Heart left ventricle (tissue), 16 donors: ENCODE results near the gene KRT38. TPM values are rescaled to one million over a fixed set of nuclear protein-coding genes. Genes with fewer than 3 reads are reported as not detected.

Source experiments
- ATAC-seq, 4 donors: fragments of 200-7000 bp; cut with Tn5 transposase; one replicate each; pipeline ENCODE4 v1.9.1; 2020 to 2022; ENCODE audit warnings: moderate library complexity in 4 of 4, mild to moderate bottlenecking in 3 of 4, moderate number of reproducible peaks in 1 of 4
- DNase-seq, 5 donors: peaks; one replicate each; pipeline ENCODE4 v3.0.0-alpha.2; 2020
- H3K27ac ChIP-seq, 12 donors: fragments of 200-600 bp; sonication (generic) in 4 of 12; one replicate each; pipeline versions ENCODE4 v1.5.0 to v1.8.0; 2016 to 2022; ENCODE audit warnings: mild to moderate bottlenecking in 2 of 12
- H3K27me3 ChIP-seq, 9 donors: fragments of 200-600 bp; sonication (generic) in 2 of 9; one replicate each; pipeline versions ENCODE4 v1.5.1 to v1.8.0; 2016 to 2022; ENCODE audit warnings: mild to moderate bottlenecking in 3 of 9
- H3K36me3 ChIP-seq, 9 donors: fragments of 200-600 bp; sonication (generic) in 2 of 9; one replicate each; pipeline versions ENCODE4 v1.5.0 to v1.8.0; 2018 to 2022; ENCODE audit warnings: mild to moderate bottlenecking in 2 of 9
- H3K4me1 ChIP-seq, 12 donors: fragments of 200-600 bp; sonication (generic) in 4 of 12; one replicate each; pipeline versions ENCODE4 v1.5.0 to v1.8.0; 2016 to 2022; ENCODE audit warnings: mild to moderate bottlenecking in 3 of 12
- H3K4me3 ChIP-seq, 12 donors: fragments of 200-600 bp; sonication (generic) in 4 of 12; one replicate each; pipeline versions ENCODE4 v1.5.0 to v1.8.0; 2017 to 2022; ENCODE audit warnings: mild to moderate bottlenecking in 9 of 12, moderate library complexity in 4 of 12
- H3K9me3 ChIP-seq, 12 donors: fragments of 200-600 bp; sonication (generic) in 4 of 12; one replicate each; pipeline versions ENCODE4 v1.5.0 to v1.8.0; 2016 to 2022; ENCODE audit warnings: mild to moderate bottlenecking in 1 of 12
- POLR2A ChIP-seq, 2 donors: fragments of 450-650 bp; IDR thresholded peaks; one replicate each; pipeline ENCODE4 v1.6.1; 2017; ENCODE audit warnings: antibody characterized with exemption in 2 of 2, mild to moderate bottlenecking in 2 of 2, moderate library complexity in 2 of 2
- WGBS, 4 donors: extraction: QIAGEN DNeasy Blood & Tissue Kit in 2 of 4; methylation state at CpG; one replicate each; pipeline versions ENCODE4 v1.1.5 to v1.1.7; 2013 to 2018; 5-methylcytosine and 5-hydroxymethylcytosine counted together
- intact Hi-C, 10 donors: fragments of 100-400 bp; cut with DNase I; formaldehyde crosslinking; loops; one replicate each; pipeline versions ENCODE4 v1.11.1 to v1.14.2; 2022
- polyA plus RNA-seq, 2 donors: library from polyadenylated mRNA; stranded (reverse); fragments of 200-250 nt; gene quantifications; one replicate each; pipeline ENCODE4 v1.2.3, GENCODE V29; 2013
- total RNA-seq, 9 donors: library from RNA; depleted of rRNA in 2 of 9; stranded (reverse); fragments of >200 nt in 2 of 9; fragmentation: NEBNext Ultra II Directional in 3 of 9; extraction: Animal tissue kit (Norgen Biotek cat#: 25700) in 3 of 9; gene quantifications; one replicate each; pipeline versions ENCODE4 v1.1.0 to v1.2.4, GENCODE V29; 2016 to 2023
- TF ChIP-seq, protein P1 (sequence below), 12 donors: fragments of 200-600 bp; sonication (generic) in 4 of 12; IDR thresholded peaks; one replicate each; pipeline versions ENCODE4 v1.5.0 to v1.8.0; 2018 to 2022; ENCODE audit warnings: antibody characterized with exemption in 12 of 12, mild to moderate bottlenecking in 5 of 12
- donor health status: ischemic (EF 13 %, LVEDD 7.1; RV severe dilation, severe dysfunction).
- donor health status: healthy with polysubstance abuse.
- donor health status: DM: no; HTN: yes; CAD: no.
- donor health status: DM: no; HTN: no; CAD: no.
- donor health status: ischemic (EF 25% LVEDD 6.9; RV normal size, moderate dysfunction).
- donor health status: ischemic (EF 25% LVEDD 5.7; RV mildly dilated, moderate dysfunction).
- donor health status: healthy.
- donor health status: DM: yes; HTN: yes; CAD: no.
- donor health status: ischemic (EF 35%, LVEDD 5.7; RV mildly dilated, moderate dysfunction).
- donor health status: nonischemic (EF 11% LVEDD 7.7; RV severe dilation, severe dysfunction).
- donor health status: DM: yes; HTN: yes; CAD: no.
- donor health status: PGD.
- donor health status: ischemic (EF 29% LVEDD 5.4; RV normal size, mild dysfunction).
- donor health status: nonischemic (EF 23%, LVEDD 6.1; RV moderate dilation, normal function).

Gene KRT38
- total and polyA plus RNA-seq, 11 donors, result not detected

DNA sequence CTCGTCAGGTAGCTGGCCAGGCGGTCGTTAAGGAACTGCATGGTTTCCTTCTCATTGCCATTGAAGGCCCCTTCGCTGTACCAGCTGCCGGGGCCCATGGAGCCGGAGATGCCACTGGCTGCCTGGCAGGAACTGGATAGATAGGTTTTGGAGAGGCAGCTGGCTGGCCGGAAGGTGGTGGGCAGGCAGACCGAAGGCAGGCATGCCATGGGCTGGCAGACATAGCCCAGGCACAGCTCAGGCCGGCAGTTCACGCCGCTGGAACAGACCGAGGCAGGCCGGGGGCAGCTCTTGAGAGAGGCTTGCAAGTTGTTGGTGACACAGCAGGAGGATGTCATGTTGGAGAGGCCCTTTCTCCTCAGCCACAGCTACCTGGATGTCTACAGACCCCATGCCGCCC lies 26.2 kb upstream of the KRT38 start, which contains the start of gene KRT32:
Gene KRT32, minus strand, starts transcription at position 399 of the 400 bp plus-strand sequence. Its CDS starts 61 bp downstream, at position 338.
- peaks cover 0 to 11% (median 3%) of the 10 kb centered on the region in 12 donors for H3K4me1 ChIP-seq
- intact Hi-C loops, result loop anchor here in 1 of 10 donors (10.0 kb wide), 1 partner anchor 162 kb away; the partner anchor contains the start of genes KRTAP16-1 and KRTAP29-1
- DNase-seq (no peak), ATAC-seq (no peak)
- H3K9me3 ChIP-seq, result peaks cover 0 to 26% (median 4%) of the 10 kb centered on the region in 12 donors
- H3K27ac ChIP-seq, result no peak within 1 kb of the TSS
- no peaks in the 10 kb centered on the region for H3K36me3 ChIP-seq
- TF ChIP-seq POLR2A (IDR thresholded peaks at IDR 0.05), result no peak
- TF ChIP-seq, protein P1, sequence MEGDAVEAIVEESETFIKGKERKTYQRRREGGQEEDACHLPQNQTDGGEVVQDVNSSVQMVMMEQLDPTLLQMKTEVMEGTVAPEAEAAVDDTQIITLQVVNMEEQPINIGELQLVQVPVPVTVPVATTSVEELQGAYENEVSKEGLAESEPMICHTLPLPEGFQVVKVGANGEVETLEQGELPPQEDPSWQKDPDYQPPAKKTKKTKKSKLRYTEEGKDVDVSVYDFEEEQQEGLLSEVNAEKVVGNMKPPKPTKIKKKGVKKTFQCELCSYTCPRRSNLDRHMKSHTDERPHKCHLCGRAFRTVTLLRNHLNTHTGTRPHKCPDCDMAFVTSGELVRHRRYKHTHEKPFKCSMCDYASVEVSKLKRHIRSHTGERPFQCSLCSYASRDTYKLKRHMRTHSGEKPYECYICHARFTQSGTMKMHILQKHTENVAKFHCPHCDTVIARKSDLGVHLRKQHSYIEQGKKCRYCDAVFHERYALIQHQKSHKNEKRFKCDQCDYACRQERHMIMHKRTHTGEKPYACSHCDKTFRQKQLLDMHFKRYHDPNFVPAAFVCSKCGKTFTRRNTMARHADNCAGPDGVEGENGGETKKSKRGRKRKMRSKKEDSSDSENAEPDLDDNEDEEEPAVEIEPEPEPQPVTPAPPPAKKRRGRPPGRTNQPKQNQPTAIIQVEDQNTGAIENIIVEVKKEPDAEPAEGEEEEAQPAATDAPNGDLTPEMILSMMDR (IDR thresholded peaks at IDR 0.05), result no peak
- peaks cover 0 to 8% (median 0%) of the 10 kb centered on the region in 9 donors for H3K27me3 ChIP-seq
- WGBS, 4 donors, result 89 to 100% (median 90%) methylated on average over 5 to 14 of the region's 14 CpGs
- no peak within 1 kb of the TSS for H3K4me3 ChIP-seq

GRCh38 chr17:41464682-41465081 lies 23.9 kb upstream of the KRT38 start:
- ATAC-seq (peak; percentile 96 to 98 (median 97)), DNase-seq (peak in 4 of 5 donors; percentile 68 to 85 (median 78))
- WGBS, 4 donors, result 7 to 37% (median 24%) methylated on average over 6 of the region's 6 CpGs
- no peak overlapping the region for H3K27ac ChIP-seq
- peaks cover 0 to 8% (median 0%) of the 10 kb centered on the region in 9 donors for H3K27me3 ChIP-seq
- no peaks in the 10 kb centered on the region for H3K36me3 ChIP-seq
- intact Hi-C loops, result loop anchor here in 2 of 10 donors (2.0 to 10.0 kb wide), 2 partner anchors 160 to 162 kb away; partner anchors contain the start of genes KRTAP29-1 (in 2 of the 2) and KRTAP16-1 (in 1 of the 2)
- H3K9me3 ChIP-seq, result peaks cover 0 to 14% (median 0%) of the 10 kb centered on the region in 12 donors
- H3K4me3 ChIP-seq, result no peak overlapping the region
- no peak for TF ChIP-seq POLR2A (IDR thresholded peaks at IDR 0.05)
- H3K4me1 ChIP-seq, result peaks cover 0 to 11% (median 3%) of the 10 kb centered on the region in 12 donors

GRCh38 chr17:41464173-41464572 lies 23.4 kb upstream of the KRT38 start:
- ATAC-seq (no peak), DNase-seq (no peak)
- Histone ChIP-seq H3K4me3 (no peak overlapping the region), H3K27ac (no peak overlapping the region), H3K4me1 (peaks cover 0 to 11% (median 3%) of the 10 kb centered on the region in 12 donors), H3K36me3 (no peaks in the 10 kb centered on the region), H3K9me3 (peaks cover 0 to 14% (median 0%) of the 10 kb centered on the region in 12 donors), H3K27me3 (peaks cover 0 to 8% (median 0%) of the 10 kb centered on the region in 9 donors)
- WGBS, 4 donors, result 82 to 92% (median 86%) methylated on average over 11 of the region's 11 CpGs
- TF ChIP-seq POLR2A (IDR thresholded peaks at IDR 0.05), result no peak
- TF ChIP-seq, protein P1 (IDR thresholded peaks at IDR 0.05), result no peak
- intact Hi-C loops, result loop anchor here in 2 of 10 donors (2.0 to 10.0 kb wide), 2 partner anchors 159 to 161 kb away; partner anchors contain the start of genes KRTAP29-1 (in 2 of the 2) and KRTAP16-1 (in 1 of the 2)

- H3K27ac ChIP-seq, result no peak overlapping the region
- WGBS, 4 donors, result 85 to 90% (median 88%) methylated on average over 8 of the region's 8 CpGs
- ATAC-seq, result no peak
Measured at GRCh38 chr17:41463746-41464145, 23.0 kb upstream of the KRT38 start.

More at GRCh38 chr17:41463746-41464145, 23.0 kb upstream of the KRT38 start:
- intact Hi-C loops, result loop anchor here in 2 of 10 donors (2.0 to 10.0 kb wide), 2 partner anchors 159 to 161 kb away; partner anchors contain the start of genes KRTAP29-1 (in 2 of the 2) and KRTAP16-1 (in 1 of the 2)
- no peak for DNase-seq
- TF ChIP-seq, protein P1 (IDR thresholded peaks at IDR 0.05), result no peak
- no peak for TF ChIP-seq POLR2A (IDR thresholded peaks at IDR 0.05)
- no peak overlapping the region for H3K4me3 ChIP-seq
- H3K4me1 ChIP-seq, result peaks cover 0 to 11% (median 3%) of the 10 kb centered on the region in 12 donors
- H3K9me3 ChIP-seq, result peaks cover 0 to 13% (median 0%) of the 10 kb centered on the region in 12 donors
- H3K27me3 ChIP-seq, result peaks cover 0 to 8% (median 0%) of the 10 kb centered on the region in 9 donors
- no peaks in the 10 kb centered on the region for H3K36me3 ChIP-seq
